CD4-positive, alpha-beta T cell treated with Interleukin-12 subunit alpha and Interleukin-12 subunit beta, for 1 hour (primary cell): ENCODE results near the gene ATP11A.

Experiments
- DNase-seq: peaks from one replicate; pipeline ENCODE4 v3.0.0-alpha.2; 2020

The ATP11A gene

DNA sequence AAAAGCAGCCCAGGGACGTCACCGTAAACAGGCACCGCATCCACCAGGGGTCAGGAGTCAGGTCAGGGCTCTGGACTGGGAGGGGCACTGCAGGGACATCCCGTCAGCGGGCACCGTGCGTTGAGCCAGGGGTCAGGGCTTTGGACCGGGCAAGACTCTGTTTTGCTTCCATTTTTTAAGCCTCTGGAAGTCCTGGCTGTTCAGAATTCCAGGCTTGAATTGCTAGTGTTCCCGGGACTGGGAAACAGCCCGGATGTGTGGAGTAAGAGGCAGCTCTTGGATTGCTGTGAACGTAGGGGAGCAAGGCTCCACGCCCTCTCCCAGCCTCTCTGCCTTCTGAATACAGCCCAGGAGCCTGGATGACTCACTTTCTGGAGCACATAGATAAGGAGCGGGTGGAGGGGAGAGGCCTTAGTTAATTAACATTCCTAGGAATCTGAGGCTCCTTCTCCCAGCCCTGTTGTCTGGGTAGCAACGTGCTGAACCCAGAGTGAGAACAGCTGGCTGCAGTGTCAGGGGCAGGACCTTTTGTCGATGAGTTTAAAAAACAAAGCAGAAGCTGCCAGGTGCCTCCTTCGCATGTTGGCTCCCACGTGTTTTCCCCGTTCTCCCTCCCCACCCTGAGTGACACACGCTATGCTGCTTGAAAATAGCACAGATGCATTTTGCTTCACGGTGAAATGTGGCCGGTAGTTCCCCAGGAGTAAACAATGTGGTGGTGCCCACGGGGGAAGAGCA lies 21.9 kb downstream of the ATP11A start:
- DNase-seq = no peak

DNA sequence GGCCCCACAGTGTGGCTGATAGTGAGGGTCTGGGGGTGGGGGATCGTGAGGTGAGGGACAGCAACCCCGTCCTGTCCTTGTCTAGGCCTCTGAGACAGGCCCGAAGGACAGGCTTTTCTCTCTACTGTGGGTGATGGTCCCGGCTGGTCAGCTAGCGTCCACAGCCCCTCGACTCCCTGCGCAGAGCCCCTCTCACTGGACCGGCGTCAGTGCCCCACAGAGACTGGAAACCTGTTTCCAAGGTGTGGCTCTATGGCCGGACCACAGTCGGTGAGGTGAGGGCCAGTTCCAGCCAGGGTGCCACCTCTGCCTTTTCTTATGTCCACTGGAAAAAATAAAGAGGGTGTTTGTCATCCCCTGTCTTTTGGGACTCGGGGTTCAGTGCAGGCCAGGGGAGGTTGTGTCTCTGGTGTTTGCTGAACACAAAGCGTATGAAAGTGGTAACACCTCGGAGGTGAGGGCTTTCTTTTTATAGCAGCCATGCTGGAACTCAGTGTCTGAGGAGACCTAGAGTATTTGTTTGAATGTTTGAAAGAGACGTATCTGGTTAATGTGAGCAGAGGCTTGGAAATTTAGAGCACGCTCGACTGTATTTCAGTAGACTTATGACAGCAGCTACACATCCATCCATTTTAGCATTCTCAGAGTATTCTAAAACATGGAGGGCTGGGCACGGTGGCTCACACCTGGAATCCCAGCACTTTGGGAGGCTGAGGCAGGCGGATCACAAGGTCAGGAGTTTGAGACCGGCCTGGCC lies 22.8 kb downstream of the ATP11A start:
- no peak for DNase-seq

DNA sequence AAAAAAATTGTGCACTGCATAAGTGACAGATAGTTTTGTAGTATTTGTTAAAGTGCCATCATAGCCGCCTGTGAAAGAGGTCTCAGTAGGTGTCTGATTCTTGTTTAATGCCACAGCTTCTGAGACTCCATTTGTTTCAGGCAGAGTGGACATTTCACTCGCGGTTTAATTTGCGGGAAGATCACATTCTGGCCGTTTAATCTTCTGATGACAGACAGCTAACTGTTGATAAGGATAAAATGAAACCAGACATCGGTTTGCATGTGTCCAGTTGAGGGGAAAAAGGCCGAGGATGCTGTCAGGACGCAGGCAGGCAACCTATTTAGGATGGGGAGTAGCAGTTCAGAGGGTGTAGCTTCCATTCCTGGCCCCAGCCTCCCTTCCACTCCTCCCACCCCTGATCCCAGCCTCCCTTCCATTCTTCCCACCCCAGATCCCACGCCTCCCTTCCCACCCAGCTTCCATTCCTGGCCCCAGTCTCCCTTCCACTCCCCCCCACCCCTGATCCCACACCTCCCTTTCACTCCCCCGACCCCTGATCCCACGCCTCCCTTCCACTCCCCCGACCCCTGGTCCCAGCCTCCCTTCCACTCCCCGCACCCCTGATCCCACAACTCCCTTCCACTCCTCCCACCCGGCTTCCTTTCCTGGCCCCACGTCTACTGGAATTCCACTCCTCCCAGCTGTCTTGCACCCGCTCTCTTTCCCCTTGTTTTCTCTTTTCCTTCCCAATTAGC lies 23.8 kb downstream of the ATP11A start:
- DNase-seq = no peak

DNA sequence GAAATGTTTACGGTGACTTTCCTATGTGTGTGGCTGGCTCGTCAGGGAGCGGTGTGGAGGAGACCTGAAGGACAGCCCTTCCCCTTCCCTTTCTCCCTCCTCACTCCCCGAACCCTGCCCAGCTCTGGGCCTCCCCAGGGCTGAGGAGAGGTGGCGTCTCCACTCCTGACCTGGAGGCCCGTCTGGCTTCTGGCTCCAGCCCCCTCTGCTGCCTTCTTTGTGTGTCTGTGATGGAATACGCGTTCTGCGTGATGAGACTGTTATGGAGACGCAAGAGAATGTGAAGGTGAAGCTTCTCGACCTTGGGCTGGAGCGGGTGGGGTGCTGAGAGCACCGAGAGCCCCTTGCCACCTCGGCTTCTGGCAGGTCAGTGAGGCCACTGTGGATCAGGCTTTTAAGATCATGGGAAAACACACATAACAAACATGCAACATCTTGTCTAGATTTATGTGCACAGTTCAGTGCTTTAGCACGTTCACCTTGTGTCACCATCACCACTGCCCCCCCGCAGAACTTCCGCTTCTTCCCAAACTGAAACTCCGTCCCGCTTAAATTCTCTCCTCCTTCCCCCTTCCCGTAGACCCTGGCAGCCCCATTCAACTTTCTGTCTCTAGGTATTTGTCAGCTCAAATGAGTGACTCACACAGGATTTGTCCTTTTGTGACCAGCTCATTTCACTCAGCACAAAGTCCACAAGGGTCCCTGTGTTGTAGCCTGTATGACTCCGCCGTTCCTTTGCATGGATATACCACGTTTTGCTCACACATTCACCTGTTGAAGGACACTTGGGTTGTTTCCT lies 24.7 kb downstream of the ATP11A start:
- no peak for DNase-seq

DNA sequence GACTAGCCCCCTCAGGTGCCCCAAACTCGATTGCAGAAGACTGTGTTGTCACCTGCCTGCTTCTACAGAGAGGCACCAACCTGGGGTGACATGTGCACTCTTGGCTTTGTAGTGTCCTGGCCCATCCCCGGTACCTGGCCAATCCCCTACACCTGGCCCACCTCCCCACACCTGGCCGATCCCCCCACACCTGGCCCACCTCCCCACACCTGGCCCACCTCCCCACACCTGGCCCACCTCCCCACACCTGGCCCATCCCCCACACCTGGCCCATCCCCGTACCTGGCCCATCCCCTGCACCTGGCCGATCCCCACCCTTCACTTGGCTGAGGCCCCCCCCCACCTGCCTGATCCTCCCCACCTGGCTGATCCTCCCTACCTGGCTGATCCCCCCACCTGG lies 25.4 kb downstream of the ATP11A start:
- DNase-seq = no peak

DNA sequence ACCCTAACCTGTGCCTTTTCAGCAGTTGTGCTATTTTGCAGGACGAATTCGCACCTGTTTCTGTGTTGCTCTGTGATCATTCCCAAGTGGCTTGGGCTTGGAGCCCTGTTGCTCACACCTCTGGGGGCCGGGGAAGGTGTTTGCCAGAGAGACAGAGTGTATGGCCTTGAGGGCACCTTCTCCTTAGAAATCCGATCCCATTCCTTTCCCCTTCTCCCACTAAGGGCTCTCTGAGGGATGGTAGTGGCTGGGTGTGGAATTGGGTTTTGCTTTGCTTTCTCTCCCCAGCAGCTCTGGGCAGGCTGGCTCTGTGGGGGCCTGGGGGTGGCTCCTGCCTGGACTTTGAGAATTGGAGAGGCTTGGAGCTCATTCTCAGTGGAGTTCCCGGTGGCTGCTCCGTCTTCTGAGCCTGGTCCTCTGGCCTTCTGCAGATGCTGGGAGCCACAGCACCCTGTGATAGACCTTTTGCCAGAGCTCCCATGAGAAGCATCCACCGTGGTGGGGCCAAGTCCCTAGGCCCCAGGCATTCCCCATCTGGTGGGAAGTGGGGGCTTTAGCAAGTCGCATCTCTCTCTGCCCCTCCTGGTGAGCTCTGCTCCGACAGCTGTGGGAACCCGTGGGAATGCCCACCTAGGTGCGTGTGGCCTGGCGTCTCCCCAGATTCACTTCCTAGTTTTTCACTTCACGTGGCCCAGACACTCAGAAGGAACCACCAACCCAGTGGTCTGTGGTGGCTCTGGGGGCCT lies 26.1 kb downstream of the ATP11A start:
- DNase-seq = no peak

DNA sequence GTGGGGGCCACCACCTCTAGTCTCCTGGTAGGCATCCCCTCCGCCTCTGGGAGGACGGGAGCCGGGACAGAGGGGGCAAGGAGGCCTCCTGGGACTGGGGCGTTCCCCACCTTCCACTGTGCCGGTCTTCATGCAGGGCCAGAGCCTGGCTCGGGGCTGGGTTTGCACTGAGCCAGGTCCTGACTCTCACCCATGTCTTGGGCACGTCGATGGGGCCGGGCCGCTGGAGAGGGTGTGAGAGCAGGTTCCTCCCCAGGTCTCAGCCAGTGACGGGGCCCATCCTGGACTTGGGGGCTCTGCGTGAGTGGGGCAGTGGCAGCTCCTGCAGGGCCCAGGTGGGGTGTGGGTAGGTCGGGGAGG lies 26.6 kb downstream of the ATP11A start:
- DNase-seq = no peak

DNA sequence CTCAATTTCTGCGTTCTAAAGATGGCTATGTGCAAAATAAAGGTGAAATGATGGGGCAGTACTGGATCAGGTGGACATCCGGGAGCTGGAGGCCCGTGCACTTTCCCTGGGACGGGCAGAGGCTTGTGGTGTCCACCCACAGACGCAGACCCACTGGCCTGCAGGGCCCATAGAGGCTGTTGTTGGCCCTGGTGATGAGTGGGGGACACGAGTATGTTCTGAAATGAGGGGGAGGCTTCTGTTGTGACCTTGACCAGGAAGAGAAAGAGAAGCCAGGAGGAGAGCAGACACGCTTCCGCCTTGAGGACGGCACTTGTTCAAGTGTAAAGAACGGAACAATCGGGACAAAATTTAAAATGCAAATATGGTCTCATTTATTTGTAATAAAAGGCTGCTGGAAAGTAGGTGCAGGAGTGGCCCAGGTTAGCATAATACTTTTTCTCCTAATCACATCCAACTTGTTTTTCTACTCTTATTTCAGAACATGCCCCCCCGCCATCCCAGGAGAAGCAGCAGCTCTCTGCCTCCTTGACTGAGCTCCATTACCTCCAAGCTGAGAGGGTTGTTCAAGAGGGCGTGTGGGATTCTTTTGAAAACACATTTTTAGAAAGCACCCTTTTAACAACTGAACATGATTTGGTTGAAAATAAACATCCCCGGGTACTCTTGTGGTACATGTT lies 27.1 kb downstream of the ATP11A start:
- DNase-seq = no peak

DNA sequence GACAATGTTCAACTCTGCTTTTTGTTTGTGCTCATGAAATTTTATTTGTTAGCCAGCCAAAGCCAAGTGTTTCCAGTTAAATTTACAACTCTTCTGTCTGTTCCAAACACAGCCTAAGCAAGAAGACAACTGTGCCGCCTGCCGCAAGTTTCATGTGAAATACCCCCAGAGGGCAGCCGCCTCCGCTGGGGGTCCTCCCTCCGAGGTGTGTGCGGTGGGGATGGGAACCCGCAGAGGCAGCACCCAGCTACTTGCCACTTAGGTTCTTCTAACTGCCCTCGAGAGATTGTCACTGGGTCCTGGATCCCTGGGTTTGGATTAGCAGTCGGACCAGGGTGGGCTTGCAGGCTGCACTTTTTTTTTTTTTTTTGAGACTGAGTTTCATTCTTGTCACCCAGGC lies 28.5 kb downstream of the ATP11A start:
- DNase-seq = no peak

DNA sequence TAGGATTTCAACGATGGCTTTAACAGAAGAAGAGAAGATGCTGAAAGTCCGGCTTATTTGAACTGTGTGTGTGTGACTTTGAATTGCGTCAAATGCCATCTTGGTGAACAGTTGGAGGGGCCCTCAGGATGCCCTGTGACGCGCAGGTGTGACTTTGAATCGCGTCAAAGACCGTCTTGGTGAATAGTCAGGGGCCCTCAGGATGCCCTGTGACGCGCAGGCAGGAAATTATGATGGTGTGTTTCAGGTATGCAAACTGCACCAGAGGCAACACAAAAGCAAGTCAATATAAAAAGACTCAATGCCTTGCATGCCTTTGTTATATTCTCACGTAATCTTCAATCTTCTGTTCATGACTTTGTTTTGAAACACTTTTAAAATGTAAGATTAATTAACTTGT lies 29.2 kb downstream of the ATP11A start:
- DNase-seq = no peak

DNA sequence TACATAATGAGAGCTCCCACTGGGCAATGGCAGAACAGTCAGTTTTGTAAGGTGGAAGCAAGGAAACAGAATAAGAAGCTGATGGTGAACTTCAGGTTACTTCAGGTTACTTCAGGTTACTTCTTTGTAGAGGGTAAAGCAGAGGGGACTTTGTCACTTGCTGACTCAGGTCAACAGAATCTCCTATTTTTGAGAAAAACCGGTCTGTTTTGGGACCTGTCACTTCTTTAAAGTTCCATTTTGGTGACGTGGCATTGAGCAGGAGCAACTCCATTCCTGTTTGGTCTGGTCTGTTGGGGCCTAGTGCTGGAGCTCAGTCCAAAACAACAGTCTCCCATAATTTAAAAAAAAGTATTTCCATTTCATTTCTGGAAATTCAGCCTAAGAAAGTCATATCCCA lies 29.7 kb downstream of the ATP11A start:
- DNase-seq = no peak

DNA sequence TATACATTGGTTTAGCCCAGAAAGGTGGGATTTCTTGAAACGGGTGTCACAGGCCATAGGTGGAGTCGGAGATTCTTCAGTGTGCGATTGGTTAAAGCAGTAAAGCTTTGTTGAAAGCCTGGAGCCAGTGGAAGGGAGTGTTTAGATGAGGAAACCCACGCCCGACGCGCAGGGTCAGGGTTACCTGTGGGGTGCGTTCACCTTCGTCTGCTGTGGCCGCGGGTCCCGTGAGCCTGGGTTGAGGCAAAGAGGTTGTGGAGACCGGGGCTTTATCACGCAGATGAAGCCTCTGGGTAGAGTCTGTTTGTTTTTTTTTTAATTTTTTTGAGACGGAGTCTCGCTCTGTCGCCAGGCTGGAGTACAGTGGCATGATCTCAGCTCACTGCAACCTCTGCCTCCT lies 30.4 kb downstream of the ATP11A start:
- DNase-seq = no peak

DNA sequence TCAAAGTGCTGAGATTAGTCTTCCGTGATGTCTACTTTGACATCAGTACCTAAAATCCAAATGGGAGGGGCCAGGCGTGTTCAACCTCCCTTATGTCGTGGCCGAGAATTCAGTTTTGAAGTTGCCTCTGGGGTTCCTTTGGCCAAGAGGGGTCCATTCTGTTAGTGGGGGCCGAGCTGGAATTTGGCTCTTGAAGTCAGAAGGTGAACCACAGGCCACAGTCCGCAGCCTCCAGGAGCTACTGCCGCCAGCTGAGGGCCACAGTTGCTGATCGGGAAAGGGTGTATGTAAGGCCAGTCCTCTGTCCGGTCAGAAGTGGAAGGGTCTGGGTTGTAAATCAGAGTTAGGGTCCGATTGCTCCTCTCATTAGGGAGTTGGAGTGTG lies 31.0 kb downstream of the ATP11A start:
- DNase-seq = no peak

DNA sequence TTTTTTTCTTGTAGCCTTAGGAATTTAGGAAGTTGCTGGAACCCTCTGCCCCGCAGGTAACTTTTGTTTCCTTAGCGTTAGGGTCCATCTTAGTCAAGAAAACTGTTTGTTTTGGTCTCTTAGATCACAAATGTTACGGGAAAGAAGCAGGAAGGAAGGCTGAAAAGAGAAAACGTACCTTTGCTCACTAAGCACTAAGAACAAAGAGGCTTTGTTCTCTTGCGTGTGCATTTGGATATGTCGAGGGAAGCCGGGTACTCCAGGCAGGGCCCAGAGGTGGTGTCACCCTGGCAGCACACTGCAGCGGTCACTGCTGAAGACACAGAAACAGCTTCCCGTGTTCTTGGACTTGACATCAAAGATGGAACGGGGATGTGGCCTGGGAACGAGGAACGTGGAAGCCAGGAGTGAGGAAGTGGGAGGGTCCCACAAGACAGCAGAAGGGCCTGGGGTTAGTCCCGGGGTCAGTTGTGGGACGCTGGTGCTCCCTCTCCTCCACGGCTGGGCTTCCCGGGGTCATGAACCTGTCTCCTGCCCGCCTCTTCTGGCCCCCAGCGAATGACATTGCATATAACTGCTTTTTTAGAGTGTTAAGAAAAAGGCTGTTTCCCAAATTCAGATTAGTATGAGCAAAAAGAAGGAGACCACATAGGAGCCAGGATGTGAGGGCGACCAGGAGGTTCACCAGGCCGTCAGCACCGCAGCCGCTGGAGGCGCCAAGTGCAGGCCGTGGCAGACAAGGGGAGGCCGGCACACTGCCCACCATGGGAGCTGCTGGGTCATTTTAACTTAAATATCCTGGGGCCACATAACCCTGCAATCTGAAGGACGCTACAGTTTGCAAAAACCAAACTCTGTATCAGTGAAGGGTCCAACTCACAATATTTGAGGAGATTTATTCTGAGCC lies 31.6 kb downstream of the ATP11A start:
- no peak for DNase-seq

DNA sequence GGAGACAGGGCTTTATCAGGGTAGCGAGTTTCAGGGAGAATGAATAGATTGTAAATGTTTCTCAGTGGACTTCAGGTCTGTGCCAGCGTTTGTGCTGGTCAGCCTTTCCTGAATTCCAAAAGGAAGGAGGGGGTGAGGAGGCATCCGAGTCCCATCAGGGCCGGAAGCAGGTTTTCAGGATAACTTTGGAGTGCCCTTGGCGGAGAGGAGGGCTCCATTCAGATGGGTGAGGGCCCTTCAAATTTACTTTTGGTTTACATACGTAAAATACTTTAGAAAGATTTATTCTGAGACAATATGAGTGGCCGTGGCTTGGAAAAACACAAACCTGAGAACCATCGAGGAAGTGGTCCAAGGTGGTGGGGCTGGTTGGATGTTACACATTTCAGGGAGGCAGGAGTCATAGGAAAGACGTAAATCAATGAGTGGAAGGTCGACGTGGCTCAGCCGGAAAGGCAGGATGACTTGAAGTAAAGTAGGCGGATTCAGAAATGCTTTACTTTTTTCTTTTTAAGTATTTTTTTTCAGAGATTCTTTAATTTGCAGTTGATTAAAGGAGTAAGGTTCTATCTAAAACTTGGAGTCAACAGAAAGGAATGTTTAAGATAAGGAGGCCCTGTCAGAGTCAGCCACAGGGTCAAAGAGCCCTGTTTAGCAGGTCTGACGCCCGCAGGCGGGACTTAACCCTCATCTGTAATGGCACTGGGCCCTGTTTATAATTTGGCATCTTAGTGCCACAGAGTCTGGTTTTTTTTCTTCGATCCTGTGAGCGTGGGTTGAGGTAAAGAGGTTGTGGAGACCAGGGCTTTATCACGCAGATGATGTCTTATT lies 32.8 kb downstream of the ATP11A start:
- no peak for DNase-seq

DNA sequence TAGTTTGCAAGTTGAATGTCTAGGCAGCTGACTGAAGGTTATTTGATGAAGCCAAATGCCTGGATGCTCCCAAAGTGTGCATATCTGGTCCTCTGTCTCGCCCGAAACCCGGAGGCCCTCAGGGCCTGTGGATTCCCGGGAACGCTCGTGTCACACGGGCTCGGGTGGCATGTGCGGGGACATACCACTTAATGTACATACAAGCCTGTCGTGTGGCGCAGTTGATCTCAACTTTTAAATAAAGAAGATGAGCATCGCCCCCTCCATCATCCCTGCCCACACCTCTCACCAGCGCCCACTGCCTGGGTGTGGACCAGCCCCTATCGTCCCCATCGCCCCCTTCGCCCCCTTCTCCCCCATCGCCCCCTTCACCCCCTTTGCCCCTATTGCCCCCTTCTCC lies 33.9 kb downstream of the ATP11A start:
- no peak for DNase-seq

DNA sequence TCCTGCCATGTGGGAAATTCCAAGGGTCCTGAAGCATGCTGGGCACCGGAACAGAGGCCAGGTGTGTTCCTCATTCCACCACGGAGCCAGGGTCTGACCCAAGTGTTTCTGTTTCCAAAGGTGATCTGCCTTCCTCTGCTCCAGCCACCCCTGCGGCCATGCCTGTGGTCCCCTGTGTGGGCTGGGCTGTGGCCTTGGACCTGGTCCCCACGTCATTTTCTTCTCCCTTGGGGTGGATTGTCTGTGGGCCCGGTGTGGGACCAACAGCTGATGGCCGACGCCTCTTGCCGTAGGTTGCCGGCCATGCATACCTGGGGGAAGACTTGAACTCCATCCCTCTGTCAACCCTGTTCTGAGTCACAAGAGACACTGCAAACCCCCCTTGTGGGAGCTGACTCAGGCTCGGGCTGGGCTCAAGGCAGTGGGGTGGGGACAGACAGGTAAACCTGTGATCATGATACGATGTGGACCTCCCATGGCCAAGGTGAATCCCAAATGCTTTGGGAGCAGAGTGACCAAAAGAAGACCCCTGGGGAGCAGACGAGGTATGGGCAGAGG lies 35.0 kb downstream of the ATP11A start:
- DNase-seq = no peak

DNA sequence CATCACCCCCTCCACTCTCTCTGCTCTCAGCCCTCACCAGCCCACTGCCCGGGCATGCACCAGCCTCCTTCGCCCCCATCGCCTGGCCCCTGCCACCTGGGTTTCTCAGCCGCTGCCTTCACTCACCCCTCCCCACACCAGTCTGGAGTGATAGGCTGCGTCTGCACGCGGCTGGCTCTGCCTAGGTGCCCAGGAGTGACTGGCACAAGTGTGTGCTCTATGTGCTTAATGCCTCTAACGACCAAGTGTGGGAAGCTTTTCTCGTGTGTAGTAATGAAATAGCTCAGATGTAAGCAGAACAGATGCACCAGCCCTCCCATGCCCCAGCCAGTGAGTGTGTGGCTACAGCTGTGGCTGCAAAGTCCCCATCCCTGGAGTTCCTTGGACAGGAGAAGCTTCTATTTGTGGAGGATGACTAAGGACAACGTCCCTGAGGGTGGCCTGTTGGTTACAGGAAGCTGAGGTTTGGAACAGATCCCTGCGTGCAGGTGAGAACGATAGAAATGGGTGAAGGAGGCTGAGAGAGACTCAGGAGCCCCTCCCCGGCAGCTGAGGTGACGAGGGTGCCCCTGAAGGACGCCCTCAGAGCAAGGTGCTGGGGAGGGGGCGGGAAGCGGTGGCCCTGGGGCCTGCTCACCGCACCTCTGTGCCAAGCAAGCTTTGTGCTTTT lies 35.6 kb downstream of the ATP11A start:
- no peak for DNase-seq
